Kidney tubule cell (primary cell): Measurements from ENCODE around the gene CDK5R2.

ENCODE experiments used
- DNase-seq: peaks from one replicate; pipeline ENCODE4 v3.0.0-alpha.2; 2018; ENCODE audit warnings: low spot score

The CDK5R2 gene

DNA sequence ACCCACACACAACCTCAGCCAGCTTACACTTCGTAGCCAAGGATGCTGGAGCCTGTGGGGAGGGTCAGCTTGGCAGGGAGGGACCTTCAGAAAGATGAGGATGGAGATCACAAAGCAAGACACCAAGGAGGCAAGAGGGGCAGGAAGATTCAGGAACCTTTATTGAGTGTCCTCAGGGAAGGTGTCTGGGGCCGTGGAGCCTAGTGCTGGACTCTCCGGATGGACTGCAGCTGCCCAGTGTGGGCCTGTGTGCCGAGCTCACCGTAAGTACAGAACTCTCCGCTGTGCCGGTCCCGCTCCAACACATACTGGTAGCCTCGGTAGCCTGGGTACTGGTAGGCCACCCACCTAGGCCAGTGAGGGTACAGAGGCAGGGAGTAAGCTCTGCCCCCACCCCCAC is 30.6 kb downstream of the CDK5R2 start:
- DNase-seq: no peak

DNA sequence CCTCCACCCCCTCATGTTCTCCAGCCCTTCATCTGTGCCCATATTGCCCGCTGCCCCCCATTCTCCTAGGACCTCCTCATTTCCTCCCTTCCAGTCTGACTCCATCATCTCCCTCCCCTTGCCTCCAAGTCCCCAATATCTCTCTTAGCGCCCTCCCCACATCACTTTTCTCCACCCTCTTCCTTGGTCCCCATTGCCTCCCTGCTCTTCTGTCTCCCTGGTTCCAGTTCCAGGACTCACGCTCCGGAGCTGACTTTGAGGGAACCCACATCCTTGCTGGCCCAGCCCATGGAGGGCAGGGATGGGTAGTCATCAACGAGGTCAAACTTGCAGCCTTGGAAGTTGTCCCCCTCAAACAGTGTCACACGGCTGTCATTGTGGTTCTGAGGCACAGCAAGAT is 31.1 kb downstream of the CDK5R2 start:
- no peak for DNase-seq

DNA sequence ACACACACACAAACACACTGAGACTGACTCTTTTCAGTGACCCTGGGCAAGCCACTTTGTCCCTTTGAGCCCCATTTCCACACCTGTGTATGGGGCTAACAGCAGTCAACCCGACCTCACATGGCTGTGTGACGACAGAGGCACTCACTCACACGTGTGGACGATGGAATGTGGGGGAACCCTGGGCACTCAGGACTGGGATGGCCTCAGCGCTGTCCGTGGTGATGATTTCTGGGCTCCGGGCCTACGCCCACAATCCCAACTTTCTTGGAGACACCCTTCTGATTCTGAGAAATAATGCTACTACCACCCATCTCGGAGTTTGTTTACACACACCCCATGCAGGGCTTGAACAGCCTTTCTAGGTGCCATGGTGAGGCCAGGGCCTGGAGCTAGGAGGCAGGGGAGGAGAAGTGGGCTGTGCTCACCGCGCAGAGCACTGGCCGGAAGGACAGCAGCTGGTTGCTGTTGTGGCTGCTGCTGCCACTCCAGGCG is 32.3 kb downstream of the CDK5R2 start:
- DNase-seq: peak; percentile 23

DNA sequence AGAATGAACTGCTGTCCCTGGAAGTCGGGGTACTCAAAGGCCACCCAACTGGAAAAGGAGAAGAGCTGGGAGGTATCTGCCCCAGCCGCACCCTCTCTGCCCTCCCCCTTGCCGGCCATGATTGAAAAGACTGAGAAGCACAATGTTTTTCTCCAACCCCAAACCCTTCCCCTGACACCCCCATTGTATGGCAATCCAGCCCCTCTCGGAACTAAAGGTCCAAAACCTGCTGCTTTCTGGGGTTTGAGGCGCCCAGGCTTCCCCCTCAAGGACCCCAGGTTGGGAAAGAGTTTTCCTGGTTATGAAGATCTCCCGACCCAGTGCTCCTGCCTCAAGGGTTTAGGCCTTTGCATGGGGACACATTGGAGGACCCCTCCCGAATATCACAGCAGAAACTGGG is 32.7 kb downstream of the CDK5R2 start:
- no peak for DNase-seq

DNA sequence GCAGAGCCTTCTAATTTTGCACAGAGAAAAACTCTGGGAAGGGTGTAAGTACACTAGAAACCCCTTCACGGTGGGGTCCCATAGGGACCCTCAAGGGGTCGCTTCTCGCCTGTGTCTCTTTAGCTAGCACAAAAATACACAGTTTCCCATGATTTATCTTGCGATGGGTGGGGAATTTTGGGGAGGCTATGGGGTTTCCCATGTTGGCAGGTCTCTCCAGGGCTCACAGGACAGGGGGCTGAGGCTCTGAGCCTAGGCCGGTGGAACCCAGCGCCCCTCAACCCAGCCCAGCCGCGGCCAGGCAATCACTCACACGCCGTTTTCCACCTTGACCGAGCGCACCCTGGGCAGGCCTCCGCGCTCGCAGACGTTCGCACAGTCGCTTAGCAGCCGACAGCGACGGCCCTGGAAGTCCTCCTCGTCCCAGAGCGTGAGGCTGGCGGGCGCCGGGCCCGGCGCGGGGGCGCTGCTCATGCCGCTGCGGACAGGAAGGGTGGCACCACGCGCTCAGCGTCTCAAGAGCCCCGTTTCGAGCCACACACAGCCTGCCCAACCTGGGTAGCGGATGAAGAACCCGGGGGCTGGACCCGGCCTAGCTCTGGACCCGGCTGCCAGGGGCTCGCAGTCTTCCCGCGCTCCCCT is 33.4 kb downstream of the CDK5R2 start:
- no peak for DNase-seq

DNA sequence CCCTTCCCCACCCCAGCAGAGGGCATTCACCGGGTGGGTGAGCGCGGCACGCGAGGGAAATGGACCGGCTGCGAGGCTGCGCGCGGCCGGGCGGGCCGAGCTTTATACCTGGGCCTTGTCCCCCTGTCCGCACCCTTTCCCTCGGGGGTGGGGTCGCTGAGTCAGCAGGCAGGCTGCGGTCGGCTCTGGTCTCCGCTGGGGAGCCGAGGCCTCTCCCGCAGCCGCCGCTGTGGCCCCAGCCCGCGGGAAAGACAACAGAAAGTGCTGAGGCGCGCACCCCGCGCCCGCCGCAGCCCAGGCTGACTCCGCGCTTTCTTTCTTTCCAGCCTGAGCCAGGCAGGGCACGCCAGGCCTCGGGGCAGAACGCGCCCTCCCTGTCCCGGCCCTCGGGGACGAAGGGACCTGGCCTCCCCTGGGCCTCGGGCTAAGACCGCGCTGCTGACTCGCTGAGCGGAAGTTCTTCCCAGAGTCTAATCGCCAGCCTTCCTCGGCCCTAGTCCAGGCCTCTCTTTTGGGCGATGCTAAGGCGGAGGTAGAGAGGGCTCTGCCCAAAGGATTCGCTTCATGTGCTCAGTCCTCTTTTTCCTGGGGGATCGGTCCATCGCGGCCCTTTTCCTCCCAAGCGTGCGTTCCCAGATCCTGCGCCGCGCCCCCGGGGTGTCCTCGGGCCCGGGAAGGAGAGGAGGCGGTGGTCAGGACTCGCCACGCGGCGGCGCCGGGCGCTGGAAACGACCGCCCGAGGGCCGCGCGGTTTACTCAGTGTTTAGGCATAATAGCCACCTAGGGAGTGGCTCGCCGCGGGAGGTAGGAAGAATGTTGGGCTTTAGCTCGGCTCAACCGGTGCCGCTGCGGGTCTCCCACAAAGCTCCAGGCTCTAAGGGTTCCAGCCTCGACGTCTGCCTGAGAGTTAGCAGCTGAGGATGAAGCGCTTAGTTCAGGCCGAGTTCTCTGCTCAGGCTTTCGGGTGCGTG is 34.2 kb downstream of the CDK5R2 start, which contains the start of gene CRYBA2:
CRYBA2 (minus strand) TSS at position 78 of the 971 bp plus-strand sequence. CDS start 246 bp downstream, outside the sequence.
- peak; percentile 17 for DNase-seq

DNA sequence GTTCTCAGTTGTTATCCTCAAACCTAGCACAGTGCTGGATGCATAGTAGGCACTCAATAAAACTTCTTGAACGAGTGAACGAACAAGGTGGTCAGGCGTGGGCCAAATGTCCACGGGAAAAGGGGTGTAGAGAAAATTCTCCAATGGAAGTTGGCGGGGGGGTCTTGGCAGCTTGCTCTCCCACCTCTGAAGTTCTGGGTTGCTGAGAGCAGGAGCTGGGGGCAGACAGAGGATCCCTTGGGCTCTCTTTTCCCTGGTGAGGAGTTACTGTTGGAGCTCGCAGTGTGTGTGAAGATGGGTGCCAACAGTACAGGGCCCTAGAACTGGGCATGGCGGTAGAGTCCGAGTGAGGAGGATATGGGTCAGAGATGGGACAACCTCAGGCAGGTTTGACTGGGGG is 36.1 kb downstream of the CDK5R2 start:
- no peak for DNase-seq

DNA sequence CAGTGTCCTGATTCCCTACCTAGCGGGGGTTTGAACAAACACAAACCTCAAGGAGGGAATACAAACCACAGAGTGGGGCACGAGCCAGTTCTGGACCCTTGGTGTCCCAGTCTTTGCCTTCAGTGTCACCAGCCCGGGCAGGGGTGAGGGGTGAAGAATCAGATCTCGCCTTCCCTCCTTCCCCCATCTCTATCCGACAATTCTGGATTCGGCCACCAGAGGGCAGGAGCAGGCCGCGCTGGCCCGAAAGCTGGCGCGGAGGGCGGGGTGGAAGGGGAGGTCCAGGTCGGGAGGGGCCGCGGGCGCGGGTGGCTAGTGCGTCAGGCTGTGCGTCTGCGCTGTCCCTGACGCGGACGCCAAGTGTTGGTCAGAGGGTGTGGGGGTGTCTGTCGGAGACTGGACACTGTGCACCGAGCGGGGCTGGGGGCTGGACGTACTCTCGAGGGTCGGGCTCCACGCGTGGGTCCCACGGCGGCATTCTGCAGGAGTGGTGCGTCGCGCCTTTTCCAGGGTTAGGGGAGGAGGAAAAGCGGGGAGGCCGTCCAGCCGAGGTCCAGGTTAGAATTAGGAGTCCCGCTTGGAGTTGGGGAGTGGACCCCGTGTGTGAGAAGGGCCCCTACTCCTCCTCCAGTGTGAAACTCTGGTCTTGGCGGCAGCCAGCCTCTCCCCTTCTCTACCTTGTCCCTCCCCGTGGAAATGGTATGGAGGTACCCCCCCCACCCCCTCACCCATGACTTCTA is 36.7 kb downstream of the CDK5R2 start:
- peak; percentile 81 for DNase-seq

DNA sequence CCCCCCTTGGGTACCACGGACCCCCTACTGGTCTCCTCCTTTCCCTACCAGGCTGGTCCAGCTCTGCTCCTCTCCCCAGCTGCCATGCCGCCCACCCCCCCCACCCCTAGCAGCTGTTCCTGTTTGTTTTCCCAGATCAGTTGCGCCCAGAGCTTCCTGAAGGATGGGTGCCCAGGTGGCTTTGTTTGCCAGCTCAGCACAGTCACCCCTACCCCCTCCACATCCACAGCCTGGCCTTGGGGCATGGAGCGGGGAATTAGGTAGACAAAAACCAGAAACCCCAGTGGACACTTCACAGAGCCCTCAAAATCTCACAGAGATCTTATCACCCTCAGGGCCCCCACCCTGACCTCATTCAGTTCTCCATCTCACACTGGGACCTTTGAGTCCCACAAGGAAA is 37.5 kb downstream of the CDK5R2 start:
- DNase-seq: no peak

DNA sequence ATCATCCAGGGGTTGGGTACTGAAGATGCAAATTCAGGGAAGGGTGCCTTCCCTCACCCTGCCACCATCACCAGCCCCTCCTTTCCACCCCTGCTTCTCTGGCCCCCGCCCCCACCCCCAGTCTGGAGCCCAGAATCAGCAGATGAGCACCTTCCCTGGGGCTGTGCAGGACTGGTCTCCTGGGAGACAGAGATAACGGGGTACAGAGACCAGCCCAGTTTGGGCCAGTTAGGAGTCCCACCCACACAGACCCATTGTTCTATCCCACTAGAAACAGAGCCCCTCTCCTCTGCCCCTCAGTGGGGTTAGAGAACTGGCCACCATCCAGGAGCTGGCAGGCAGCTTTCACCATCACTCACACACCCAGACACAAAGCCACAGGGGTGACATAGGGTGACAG is 38.3 kb downstream of the CDK5R2 start:
- DNase-seq: no peak

DNA sequence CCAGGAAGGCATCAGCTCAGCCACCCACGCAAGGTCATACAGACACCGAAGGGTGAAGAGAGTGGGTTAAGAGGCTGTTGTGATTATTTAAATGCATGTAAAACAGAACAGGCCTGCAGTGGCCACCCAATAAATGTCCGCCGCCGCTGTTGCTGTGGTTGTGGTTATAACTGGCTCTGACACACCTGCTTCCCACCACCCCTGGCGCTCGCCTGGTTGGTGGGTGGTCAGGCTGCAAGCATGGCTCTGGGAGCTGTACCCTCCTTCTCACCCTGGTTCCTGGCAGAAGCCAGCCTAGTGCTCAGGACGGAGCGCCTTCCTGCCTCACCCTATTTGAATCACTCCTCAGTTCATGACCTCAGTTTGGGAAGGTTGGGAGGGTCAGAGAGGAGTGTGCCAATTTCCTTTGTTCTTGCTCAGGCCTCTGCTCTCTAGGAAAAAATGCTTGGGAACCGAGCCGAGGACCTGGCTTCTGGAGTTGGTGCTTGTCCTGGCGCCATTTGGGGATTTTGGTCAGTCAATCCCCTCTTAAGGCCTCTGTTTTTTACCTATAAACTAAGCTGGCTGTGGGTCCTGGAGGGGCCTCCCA is 39.0 kb downstream of the CDK5R2 start:
- no peak for DNase-seq

DNA sequence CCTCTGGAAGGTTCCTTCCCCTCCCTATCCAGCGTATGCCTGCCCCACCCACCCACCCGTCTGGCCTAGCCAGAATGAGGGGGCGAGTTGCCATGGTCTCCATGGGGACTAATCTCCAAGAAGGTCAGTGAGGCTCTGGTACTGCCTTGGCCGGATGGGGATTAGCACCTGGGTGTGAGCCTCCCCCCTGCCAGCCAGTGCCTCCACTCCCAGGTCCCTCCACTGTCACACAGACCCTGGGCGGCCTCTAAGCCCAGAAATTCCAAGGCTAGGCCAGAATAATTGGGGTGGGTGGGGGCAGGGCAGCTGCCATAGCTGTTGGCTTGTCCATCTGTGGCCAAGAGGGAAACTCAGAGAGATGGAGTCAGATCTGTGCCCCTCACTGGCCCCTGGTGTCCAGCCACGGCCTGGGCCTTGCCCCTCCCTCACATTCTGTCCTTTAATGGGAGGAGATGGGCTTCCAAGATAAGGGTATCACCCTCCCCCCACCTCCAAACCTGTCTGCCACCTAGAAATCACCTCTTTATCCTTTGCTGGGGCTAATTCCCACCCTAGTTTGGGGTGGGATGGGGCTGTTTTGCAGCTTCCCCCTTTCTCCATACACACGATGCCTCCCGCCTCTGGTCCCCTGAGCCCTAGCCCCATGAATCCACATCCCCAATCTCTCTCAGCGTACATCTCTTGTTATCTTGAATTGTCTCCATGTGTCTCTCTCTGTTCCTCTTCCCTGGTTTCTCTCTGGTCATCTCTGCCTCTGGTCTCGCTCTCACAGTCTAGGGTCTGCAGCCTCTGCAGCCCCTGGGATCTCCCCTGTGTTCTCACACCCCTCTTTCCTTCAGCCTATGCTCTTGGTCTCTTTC is 39.8 kb downstream of the CDK5R2 start:
- no peak for DNase-seq

DNA sequence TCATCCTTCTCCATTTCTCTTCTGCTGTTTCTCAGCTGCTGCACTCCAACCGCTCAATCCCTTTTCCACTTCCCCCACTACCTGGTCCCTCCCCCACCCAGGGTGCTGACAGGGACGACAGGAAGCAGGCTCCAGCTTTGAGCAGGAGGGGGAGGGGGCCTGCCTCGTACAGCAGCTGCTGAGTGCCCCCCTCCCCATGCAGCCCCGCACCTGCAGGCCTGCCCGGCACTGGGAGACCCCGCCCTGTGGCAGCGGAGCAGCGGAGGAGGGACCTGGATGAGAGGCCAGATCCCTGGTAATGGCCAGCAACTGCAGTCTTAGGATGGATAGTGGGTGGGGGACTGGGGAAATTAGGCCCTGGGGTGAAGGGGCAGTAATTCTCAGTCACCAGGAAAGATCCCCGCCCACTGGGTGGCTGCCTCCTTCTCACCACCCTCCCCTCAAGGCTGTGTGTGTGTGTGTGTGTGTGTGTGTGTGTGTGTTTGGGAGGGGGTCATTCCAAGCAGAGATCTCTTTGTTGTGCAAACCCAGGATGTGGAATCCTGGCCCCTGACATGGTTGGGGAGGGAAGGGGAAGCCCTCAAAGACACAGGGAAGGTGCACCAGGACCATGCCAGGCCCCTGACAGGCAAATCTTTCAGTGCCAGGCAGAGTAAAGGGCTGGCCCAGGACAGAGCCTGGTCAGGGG is 40.6 kb downstream of the CDK5R2 start:
- no peak for DNase-seq

DNA sequence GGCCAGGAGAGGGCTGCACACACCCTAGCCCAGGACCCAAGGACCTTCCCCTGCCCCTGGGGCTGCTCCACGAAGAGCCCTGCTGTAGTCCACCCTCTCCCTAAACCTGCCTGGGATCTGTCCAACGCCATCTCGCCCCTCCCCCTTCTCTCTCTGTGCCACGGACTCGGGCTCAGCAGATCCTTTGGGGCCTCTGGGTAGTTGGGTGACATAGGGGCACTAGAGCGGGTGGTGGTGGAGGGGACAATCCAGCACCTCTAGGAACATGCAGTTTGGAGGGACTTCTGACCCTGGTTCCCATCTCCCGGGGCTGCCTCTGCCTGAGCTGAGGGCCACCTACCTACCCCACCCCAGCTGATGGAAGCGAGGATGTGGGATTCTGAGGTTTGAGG is 41.1 kb downstream of the CDK5R2 start:
- no peak for DNase-seq

DNA sequence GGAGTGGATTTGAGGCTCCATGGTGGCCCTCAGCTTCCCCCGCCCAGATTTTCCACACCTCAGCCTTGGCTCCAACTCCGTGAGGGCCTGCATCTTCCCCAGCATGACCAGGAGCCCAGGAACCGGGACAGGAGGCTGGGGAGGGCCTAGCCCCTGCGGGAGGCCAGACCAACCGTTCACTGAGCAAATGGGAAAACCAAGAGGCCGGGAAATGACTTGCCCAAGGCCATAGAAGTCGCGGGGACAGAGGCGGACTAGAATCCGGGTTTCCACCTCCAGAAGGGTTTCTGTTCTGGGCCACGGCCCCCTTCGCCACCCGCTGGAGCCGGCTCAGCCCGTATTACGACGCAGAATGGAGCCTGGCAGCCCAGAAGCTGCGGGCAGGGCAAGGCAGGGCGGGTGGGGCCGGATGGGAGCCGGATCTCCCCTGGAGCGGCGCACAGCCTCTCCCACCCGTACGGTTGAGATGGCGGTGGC is 41.7 kb downstream of the CDK5R2 start:
- DNase-seq: no peak

DNA sequence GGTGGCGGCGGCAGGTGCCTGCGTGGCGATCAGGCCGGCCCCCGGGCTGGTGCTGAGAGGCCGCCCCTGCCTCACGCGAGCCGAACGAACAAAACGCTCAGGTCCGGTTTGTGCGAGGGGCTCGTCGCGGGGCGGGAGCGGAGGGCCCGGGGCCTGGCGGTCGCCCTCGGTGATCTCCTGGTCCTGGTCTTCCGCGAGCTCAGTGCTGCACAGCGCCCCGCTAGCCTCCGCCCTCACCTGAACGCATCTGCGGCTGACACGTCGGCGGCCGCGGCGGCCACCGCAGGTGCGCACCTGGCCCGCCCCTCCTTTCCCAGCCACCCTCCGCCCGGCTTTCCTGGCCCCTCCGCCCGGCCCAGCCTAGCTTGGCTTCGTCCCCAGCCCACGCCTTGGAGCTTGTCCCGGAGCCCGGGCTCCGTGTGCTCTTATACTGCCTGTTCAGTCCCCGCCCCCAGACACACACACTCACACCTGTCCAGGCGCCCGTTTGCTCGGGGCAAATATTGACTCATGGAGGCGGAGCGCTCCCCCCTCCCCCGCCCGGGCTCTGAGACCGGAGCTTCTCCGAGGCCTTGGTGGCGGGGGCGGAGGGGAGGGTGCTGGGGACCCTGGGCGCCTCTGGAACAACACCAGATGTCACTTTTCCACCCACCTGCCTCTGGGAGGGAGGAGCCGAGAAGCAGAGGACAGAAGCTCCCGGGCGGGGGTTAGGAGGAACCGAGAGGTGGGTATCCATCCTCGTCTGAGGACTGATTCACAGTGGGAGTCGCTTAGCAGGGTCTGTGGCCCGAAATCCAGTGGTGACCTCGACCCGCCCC is 42.3 kb downstream of the CDK5R2 start:
- DNase-seq: peak; percentile 56

DNA sequence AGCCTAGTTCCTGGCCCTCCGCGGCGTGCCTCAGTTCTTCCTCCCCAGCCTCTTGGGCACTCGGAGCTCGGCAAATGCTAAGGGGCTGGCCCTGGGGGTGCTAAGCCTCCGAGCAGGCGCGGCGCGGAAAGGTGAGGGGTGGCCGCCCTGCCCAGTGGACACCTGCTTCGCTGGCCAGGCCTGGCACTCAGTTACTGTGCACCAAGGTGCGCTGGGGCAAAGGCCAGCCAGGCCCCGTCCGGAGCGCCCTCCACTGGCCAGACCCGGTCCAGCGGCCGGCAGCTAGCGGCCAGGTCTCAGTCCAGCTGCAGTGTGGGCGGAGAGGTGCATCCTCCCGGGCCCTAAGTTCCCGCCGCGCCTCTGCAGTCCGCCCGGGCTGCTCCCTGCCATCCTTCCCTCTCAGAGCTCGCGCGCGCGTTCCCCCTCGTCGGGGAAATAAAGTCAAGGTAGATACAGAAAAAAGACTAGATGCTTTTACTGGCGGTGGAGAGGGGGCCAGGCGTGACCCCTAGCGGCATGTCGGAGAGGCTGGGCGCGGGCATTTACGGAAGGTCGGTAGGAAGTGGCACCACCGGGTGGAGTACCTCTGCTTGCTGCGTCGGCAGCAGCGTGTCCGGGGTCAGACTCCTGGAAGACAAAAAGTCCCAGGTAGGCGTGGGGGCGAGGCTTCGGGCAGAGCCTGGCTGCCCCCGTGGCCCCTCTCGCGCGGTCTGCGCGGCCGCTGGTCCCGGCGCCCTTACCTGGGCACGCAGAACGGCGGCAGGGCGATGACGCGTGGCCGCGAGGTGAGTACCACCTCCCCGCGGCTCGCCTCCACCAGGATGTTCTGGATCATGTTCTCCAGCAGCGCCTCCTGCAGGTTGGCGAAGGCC is 43.2 kb downstream of the CDK5R2 start:
- peak; percentile 58 for DNase-seq

DNA sequence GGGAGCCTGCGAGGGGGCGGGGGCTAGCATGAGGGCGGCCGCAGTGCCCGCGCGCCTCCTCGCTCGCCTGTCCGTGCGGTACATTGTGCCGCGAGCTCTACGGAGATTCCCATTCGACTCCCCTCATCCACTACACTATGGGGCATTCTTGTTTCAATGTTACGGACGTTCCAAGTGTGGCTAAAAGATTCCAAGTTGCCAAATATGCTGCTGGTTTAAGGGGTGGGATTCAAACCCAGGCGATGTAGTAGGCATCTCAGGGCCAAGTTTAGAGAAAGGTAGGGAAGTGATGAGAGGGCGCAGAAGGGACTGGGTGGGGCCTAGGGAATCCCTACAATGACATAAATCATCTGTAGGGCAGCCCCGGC is 43.8 kb downstream of the CDK5R2 start:
- DNase-seq: no peak

DNA sequence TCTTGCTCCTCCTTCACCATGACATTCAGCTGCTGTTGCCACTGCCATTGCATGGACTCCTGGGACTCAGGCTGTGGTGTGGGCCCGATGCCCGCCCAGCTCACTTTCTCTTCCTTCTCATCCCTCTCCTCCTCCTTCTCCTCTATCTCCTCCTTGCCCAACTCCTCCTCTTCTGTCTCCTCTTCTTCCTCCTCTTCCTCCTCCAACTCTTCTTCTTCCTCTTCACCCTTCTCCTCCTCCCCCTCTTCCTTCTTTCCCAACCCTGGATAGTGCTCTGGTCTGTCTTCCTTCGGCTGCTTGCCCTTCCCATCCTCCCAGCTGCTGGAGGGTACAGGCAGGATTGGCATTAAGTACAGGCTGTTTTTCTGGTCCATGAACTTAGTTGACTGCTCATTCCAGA is 44.5 kb downstream of the CDK5R2 start:
- no peak for DNase-seq
